IPS-18a (cell line): ENCODE results near the gene B3GALT6.
A peak's percentile ranks its signal among the peaks of the same experiment; 100 is the strongest.

Experiments
- H3K27ac ChIP-seq: one replicate; pipeline ENCODE4 v1.5.1; 2013; ENCODE audit warnings: low read length
- H3K27me3 ChIP-seq: one replicate; pipeline ENCODE4 v1.6.1; 2013; ENCODE audit warnings: mild to moderate bottlenecking, low read length; ENCODE audit not compliant: control insufficient read depth, insufficient read depth
- H3K36me3 ChIP-seq: one replicate; pipeline ENCODE4 v1.6.1; 2013; ENCODE audit warnings: low read depth, low read length; ENCODE audit not compliant: control insufficient read depth
- H3K4me1 ChIP-seq: one replicate; pipeline ENCODE4 v1.6.1; 2013; ENCODE audit warnings: low read depth, low read length; ENCODE audit not compliant: control insufficient read depth
- H3K4me3 ChIP-seq: one replicate; pipeline ENCODE4 v1.5.1; 2013; ENCODE audit warnings: low read length
- H3K9ac ChIP-seq: one replicate; pipeline ENCODE4 v1.6.1; 2013; ENCODE audit warnings: mild to moderate bottlenecking, low read length, moderate library complexity
- H3K9me3 ChIP-seq: one replicate; pipeline ENCODE4 v1.6.1; 2013; ENCODE audit warnings: low read depth, low read length; ENCODE audit not compliant: control insufficient read depth

The B3GALT6 gene

GRCh38 chr1:1272341-1273208, 40.5 kb downstream of the B3GALT6 start:
- Histone ChIP-seq H3K4me3 (peak overlapping the region; percentile 78), H3K27me3 (no peaks in the 10 kb centered on the region), H3K27ac (no peak overlapping the region), H3K4me1 (peaks cover 2% of the 10 kb centered on the region), H3K9ac (peak overlapping the region; percentile 61), H3K9me3 (no peaks in the 10 kb centered on the region), H3K36me3 (peaks cover 10% of the 10 kb centered on the region)

GRCh38 chr1:1273209-1273511, 41.1 kb downstream of the B3GALT6 start:
- Histone ChIP-seq H3K9me3 (no peaks in the 10 kb centered on the region), H3K4me3 (peak overlapping the region; percentile 78), H3K9ac (peak overlapping the region; percentile 61), H3K27ac (no peak overlapping the region), H3K27me3 (no peaks in the 10 kb centered on the region), H3K4me1 (peaks cover 2% of the 10 kb centered on the region), H3K36me3 (peaks cover 6% of the 10 kb centered on the region)

GRCh38 chr1:1273512-1274298, 41.7 kb downstream of the B3GALT6 start, which contains the start of gene UBE2J2:
TSS of gene UBE2J2 (minus strand) at chr1:1273854. CDS start at chr1:1267992, 5,862 bp downstream.
- H3K36me3 ChIP-seq, result peaks cover 5% of the 10 kb centered on the region
- peak within 1 kb of the TSS; percentile 78 for H3K4me3 ChIP-seq
- H3K27ac ChIP-seq, result no peak within 1 kb of the TSS
- peaks cover 2% of the 10 kb centered on the region for H3K4me1 ChIP-seq
- H3K9me3 ChIP-seq, result no peaks in the 10 kb centered on the region
- H3K9ac ChIP-seq, result peak within 1 kb of the TSS; percentile 61
- H3K27me3 ChIP-seq, result no peaks in the 10 kb centered on the region

- Histone ChIP-seq H3K27me3 (no peaks in the 10 kb centered on the region), H3K4me1 (peaks cover 2% of the 10 kb centered on the region), H3K27ac (no peak overlapping the region), H3K9ac (peak overlapping the region; percentile 22), H3K9me3 (no peaks in the 10 kb centered on the region), H3K4me3 (peak overlapping the region; percentile 60), H3K36me3 (peaks cover 5% of the 10 kb centered on the region)
Measured at GRCh38 chr1:1274299-1274930, 42.4 kb downstream of the B3GALT6 start.

DNA sequence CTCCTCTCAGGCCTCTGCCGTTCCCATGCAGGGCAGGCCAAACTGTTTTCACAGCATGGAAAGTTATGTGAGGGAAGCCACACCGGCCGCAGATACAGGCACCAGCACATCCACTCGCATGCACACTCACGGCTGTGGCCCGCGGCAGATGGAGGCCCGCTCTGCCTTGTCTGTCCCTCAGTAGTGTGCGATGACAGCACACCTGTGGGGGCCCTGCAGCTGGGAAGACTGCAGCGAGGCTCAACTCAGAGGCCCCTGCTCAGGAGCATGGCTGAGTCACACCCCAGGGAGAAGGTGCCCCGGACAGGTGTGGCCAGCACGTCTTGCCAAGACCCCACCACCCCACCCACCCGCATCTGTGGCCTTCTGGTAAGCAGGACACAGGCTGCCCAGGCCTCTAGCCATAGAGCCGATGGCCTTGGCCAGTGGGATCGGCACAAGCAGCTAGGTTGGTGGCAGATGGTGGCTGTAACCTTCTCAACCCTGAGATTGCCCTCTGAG, 42.9 kb downstream of the B3GALT6 start:
- no peak overlapping the region for H3K9ac ChIP-seq
- peaks cover 5% of the 10 kb centered on the region for H3K36me3 ChIP-seq
- no peak overlapping the region for H3K27ac ChIP-seq
- no peaks in the 10 kb centered on the region for H3K9me3 ChIP-seq
- no peak overlapping the region for H3K4me3 ChIP-seq
- H3K27me3 ChIP-seq, result no peaks in the 10 kb centered on the region
- peaks cover 2% of the 10 kb centered on the region for H3K4me1 ChIP-seq

- Histone ChIP-seq H3K27me3 (no peaks in the 10 kb centered on the region), H3K4me1 (peaks cover 2% of the 10 kb centered on the region), H3K36me3 (peaks cover 5% of the 10 kb centered on the region), H3K9ac (no peak overlapping the region), H3K4me3 (no peak overlapping the region), H3K9me3 (no peaks in the 10 kb centered on the region), H3K27ac (no peak overlapping the region)
Measured at GRCh38 chr1:1275836-1276235, 43.8 kb downstream of the B3GALT6 start.

DNA sequence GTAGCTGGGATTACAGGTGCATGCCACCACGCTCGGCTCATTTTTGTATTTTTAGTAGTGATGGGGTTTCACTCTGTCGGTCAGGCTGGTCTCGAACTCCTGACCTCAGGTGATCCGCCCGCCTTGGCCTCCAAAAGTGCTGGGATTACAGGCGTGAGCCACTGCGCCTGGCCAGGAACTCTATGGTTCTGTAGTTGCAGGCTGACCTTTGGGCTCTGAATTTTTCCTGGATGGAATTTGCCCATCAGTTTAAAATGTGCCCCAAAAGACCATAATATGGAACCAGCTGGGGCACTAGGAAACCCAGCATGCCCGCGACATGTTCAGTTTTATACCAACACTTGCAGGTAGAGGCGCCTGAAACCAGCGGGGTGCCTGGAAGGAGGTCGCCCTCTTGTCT, 46.6 kb downstream of the B3GALT6 start:
- no peaks in the 10 kb centered on the region for H3K27me3 ChIP-seq
- H3K36me3 ChIP-seq, result no peaks in the 10 kb centered on the region
- no peak overlapping the region for H3K27ac ChIP-seq
- no peak overlapping the region for H3K9ac ChIP-seq
- H3K4me3 ChIP-seq, result no peak overlapping the region
- H3K9me3 ChIP-seq, result no peaks in the 10 kb centered on the region
- peaks cover 2% of the 10 kb centered on the region for H3K4me1 ChIP-seq

GRCh38 chr1:1279028-1279427, 47.0 kb downstream of the B3GALT6 start:
- no peak overlapping the region for H3K4me3 ChIP-seq
- H3K9me3 ChIP-seq, result no peaks in the 10 kb centered on the region
- no peaks in the 10 kb centered on the region for H3K27me3 ChIP-seq
- H3K9ac ChIP-seq, result no peak overlapping the region
- H3K27ac ChIP-seq, result no peak overlapping the region
- H3K4me1 ChIP-seq, result peaks cover 2% of the 10 kb centered on the region
- no peaks in the 10 kb centered on the region for H3K36me3 ChIP-seq

DNA sequence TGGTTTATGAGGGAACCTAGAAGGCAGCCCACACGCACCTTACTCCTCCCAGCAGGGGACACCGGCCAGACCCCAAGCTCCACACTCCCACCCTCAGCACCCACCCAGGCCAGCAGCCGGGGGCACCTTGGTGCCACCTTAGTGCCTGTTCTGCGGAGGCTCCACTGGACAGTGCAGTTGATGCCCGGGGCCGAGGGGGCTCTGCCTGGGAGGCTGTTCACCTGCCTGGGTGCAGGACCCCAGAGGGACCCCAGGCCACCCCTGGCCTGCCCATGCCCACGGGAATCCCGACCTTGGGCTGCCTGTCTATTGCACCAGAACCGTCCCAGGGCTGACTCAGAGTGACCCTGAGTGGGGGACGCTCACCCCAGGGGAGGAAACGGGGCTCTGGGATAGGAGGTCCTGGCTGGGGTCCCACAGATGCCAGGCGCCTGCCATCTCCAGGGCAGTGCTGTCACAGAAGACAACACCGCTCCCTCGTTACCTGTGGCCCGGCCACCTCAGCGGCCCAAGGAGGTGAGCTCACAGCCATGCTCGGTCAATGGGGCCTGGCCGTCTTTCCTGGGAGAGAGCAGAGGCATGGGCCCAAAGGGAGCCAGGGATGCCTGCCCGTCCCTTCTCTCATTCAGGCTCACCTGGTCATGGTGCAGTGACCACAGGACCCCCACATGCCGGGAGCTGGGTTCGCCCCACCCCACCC, 48.9 kb downstream of the B3GALT6 start:
- H3K27me3 ChIP-seq, result no peaks in the 10 kb centered on the region
- H3K36me3 ChIP-seq, result no peaks in the 10 kb centered on the region
- H3K9me3 ChIP-seq, result no peaks in the 10 kb centered on the region
- no peak overlapping the region for H3K27ac ChIP-seq
- H3K4me3 ChIP-seq, result no peak overlapping the region
- no peak overlapping the region for H3K9ac ChIP-seq
- H3K4me1 ChIP-seq, result no peaks in the 10 kb centered on the region

- no peak overlapping the region for H3K27ac ChIP-seq
- no peaks in the 10 kb centered on the region for H3K36me3 ChIP-seq
- no peaks in the 10 kb centered on the region for H3K27me3 ChIP-seq
- no peaks in the 10 kb centered on the region for H3K4me1 ChIP-seq
- H3K9me3 ChIP-seq, result no peaks in the 10 kb centered on the region
- no peak overlapping the region for H3K4me3 ChIP-seq
- H3K9ac ChIP-seq, result no peak overlapping the region
Measured at GRCh38 chr1:1281533-1282321, 49.7 kb downstream of the B3GALT6 start.
